Bone marrow (tissue), 2 donors: ENCODE results near the gene SLC35F1.

Experiments
- DNase-seq, 2 donors: peaks; one replicate each; lab custom pipeline; 2025; lab: John Stamatoyannopoulos, UW

The SLC35F1 gene

GRCh38 chr6:118281291-118281690 is 374.2 kb downstream of the SLC35F1 start:
- DNase-seq, result no peak

DNA sequence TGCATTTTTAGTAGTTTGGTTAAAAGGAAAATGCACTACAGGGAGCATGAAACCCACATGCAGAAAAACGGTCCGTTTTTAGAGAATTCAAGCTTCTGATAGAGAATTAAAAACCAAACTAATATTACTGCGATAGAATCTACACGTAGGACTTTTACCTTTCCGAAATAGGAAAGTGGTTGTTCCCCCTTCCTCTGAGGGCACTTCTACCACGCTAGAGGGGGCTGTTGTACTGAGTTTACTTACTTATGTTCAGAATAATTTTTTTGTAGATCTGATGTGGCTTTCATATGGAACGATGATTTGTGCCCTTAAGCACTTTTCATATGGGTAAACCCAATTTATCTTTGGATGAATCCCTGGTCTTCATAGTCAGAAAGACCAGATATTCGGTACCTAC is 376.7 kb downstream of the SLC35F1 start:
- DNase-seq, result peak in 1 of 2 donors; percentile 9

DNA sequence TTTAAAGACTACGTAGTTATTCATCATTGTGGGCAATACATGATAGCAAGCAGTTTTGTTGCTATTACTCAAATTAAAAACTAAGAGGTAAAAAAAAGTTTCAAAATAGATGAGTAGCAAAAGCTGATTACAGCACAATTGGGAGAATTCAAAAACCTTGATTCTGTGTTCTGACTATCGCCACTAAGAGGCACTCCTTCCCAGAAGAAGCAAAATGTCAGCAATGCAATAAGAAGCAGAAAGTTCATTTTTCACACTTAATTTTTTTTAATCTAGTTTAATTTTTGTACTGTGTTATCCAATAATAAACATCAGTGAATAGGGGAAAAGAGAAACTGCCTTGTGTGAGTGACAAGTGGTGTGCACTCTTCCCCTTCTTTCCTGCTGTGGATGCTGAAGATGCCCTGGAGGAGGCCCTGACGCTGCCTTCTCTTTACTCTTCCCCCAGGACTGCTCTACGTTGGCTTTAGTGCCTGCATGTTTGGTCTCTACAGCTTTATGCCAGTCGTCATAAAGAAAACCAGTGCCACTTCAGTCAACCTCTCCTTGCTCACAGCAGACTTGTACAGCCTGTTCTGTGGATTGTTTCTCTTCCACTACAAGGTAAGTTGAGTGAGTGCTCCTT is 377.8 kb downstream of the SLC35F1 start:
- DNase-seq, result no peak

DNA sequence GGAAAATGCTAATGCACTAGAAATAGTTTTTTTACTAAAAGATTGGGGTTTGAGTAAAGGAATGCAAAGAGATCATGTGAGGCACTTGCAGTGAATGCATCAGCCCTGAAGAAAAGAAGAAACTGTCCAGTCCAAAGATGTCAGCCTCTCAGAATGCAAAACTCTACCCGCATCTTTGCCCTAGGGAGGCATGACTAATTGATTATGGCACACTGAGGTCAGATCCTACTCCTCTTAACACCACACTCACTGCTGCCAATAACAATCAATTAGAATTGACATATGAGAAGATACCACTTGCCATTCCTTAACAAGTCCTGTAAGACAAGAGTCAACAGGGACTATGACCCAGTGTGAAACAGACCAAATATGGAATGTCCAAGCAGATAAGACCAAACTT is 378.7 kb downstream of the SLC35F1 start:
- DNase-seq, result no peak

- no peak for DNase-seq
These were observed 381.5 kb downstream of the SLC35F1 start for GRCh38 chr6:118288355-118289124.

GRCh38 chr6:118292558-118292957 is 385.5 kb downstream of the SLC35F1 start:
- DNase-seq, result no peak

DNA sequence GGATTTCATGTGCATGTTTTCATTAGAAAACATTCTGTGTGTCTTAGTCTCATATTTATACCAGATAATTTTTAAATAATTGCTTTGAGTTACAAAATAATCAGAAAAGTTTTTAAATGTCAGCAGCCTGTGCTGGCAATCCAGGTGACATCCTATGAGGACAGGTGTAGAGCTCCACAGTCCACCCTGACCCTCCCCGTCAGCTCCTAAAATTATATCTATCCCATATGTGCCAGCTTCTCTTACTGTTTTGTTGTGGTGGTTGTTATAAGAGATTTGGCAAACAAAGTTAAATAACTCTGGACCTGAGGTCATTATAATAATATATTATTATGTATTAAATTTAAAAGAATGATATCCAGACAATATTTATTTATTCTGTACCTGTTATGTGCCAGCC is 387.8 kb downstream of the SLC35F1 start:
- no peak for DNase-seq

GRCh38 chr6:118295336-118295735 is 388.3 kb downstream of the SLC35F1 start:
- DNase-seq, result no peak

GRCh38 chr6:118296129-118296901 is 389.3 kb downstream of the SLC35F1 start:
- no peak for DNase-seq

- DNase-seq, result no peak
These were observed 390.8 kb downstream of the SLC35F1 start for GRCh38 chr6:118297821-118298220.

- no peak for DNase-seq
These were observed 391.7 kb downstream of the SLC35F1 start for GRCh38 chr6:118298476-118299427.

DNA sequence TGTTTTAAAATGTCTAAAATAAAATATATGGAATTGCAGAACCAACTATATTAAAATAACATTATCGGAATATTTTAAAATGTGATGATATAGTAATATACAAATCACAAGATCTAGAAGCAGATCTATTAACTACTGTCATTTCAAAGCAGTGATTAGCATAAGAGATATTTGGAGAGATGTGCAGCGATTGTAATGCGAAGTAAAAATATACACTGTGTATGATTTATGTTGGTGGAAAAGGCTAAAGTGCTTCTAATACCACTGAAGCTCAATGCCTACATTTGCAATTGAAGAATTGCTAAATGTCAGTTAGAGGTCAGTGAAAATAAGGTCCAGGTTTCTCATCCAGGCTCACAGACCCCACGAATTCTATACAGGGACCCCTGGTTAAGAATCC is 392.4 kb downstream of the SLC35F1 start:
- no peak for DNase-seq

DNA sequence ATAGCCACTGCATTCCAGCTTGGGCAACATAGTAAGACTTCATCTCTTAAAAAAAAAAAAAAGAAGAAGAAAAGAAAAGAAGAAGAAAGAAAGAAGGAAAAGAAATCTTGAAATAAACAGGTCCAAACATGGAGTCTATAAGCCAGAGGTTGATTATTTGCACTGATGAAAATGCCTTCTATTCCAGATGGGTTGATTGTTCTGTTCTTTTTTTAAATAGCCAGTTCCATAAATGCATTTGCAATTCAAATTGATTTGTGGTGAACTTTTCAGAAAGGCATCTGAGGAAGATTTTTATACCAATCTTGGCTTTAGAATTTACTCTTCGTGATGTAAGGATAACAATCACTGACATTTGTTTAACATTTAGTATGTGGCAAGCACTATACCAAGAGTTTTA is 397.3 kb downstream of the SLC35F1 start:
- no peak for DNase-seq

DNA sequence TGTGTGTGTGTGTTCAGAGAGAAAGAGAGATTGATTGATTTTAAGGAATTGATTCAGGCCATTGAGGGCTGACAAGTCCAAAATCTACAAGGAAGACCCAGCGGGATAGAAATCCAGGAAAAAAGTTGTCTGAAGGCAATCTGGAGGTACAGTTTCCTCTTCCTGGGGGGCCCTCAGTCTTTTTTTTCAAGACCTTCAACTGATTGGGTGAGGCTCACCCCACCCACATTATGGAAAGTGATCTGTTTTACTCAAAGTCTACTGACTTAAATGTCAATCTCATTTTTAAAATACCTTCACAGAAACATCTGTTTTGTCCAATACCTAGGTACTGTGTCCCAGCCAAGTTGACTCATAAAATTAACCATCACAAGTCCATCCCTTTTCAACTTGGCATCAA is 398.0 kb downstream of the SLC35F1 start:
- DNase-seq, result no peak

DNA sequence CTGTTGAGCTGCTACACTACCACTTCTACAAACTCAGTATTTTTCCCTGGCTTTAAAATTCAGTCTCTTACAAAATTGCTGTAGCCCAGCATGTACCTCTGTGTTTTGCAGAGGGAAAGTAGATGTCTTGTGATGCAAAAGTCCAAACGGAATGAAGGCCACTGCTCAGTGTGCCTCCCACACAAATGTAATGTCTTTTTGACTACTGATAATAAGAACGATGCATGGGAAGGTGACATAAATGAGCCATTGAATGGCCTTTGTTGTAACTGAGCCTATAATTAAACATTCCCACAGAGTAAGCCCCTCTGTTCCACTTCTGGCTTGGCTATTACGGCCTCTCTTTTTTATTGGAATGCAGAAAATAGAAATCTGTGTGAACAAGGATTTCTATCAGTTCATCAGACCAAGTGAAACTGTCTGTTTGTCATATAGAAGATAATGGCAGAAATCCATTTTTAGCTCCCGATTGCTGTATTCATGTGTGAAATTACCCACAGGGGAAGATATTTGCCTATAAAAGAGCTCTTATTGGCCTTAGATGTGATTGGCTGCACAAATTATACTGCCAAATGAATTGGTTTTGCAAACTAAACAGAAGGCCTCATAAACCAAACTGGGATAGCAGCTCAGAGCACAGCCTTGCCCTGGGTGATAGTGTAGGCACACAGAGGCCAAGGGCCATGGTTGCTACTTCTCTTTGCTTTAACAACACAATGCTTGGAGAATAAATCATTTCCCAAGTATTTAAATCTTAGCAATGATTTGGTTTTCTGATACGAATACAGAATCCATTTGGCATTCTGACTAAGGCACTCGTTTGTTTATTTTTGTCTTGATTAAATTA is 399.6 kb downstream of the SLC35F1 start:
- DNase-seq, result no peak

DNA sequence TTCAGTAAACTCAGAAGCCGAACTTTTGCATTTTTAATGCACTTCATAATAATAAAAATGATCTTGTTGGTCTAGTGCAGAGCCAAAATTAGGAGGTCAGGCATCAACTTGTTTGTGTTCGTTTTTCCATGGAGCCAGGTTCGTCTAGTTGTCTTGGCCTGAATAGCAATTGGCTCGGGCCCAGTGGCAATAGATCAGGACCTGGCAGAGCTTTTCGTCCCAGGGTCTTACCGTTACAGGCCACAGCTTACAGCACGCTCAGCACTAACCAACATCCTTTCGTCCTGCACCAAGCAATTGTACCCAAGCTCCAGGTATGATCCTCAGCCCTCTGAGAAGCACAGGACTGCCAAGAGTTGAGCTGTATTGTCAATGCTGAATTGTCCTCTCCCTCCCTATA is 400.5 kb downstream of the SLC35F1 start:
- DNase-seq, result no peak

DNA sequence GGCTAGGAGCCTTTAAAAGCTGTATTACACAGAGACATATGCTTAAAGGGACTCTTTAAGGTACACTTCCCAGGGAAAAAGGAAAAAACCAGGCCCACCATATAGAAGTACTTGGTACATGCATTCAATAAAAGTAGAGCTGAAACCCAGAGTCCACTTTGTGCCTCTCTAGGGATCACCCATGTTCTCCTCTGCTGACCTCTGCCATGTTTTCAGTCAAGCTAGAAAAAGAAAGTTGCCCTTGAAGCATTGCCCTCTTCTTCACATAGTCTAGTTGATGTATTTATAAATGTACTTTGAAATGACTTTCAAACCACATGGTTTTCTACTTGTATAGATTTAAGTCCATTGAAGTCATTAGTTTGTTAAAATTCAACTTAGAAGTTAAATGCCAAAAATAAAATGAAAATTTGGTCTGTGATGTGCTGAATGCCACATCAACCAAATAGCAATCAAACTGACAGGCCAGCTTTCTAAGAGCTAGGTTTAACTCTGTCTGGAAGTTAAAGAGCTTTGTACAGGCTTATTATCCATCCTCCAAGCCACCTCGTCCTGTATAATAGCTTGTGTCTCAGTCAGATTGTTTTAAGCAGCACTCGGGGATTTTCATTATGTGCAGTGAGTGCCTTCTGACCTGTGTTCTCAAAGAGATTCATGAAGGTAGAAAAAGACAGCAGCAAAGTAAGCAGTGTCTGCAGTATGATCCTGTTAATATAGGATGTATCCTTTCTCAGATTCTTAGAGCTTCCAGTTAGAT is 402.5 kb downstream of the SLC35F1 start:
- DNase-seq, result no peak

DNA sequence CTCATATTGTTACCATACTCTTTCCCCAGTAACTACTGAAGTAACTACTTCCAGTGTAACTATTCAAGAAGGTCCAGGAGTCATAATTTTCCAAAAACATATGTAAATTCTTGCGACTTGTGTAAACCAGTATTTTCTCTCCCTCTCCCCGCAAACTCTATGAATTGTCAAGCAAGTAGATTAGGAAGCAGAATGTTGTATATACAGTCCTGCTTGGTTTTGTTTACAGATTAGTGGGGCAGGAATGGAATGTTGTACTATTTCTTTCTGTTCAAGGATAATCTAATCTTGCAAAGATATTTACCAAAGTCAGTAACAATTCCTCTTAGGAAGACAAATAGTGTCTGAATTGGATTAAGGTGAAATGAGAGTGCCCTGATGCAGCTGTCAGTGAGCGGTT is 406.1 kb downstream of the SLC35F1 start:
- no peak for DNase-seq

DNA sequence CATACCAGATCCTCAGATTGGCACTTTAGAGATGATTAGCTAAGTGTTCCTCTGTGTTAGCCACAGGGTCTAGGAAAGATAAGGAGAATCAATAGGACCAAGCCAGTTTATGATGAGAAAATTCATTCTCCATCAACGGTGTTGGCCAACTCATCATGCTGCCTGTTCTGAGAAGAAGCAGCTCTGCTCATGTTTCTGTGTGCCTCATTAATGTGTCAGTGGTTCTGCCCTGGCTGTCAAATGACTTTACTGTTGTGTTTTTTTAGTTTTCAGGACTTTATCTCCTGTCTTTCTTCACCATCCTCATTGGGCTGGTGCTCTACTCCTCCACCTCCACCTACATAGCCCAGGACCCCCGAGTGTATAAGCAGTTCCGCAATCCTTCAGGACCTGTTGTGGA is 406.7 kb downstream of the SLC35F1 start:
- no peak for DNase-seq

- DNase-seq, result no peak
These were observed 409.8 kb downstream of the SLC35F1 start for GRCh38 chr6:118316796-118317384.
